HG02973 (cell line): ENCODE measurements around the gene PVR.
A peak's percentile ranks its signal among the peaks of the same experiment; 100 is the strongest.

Source experiments
- ATAC-seq: cut with Tn5 transposase; IDR thresholded peaks from one replicate; pipeline ENCODE4 v1.9.1; 2021; ENCODE audit warnings: moderate library complexity; ENCODE audit not compliant: unreplicated experiment

Gene PVR

DNA sequence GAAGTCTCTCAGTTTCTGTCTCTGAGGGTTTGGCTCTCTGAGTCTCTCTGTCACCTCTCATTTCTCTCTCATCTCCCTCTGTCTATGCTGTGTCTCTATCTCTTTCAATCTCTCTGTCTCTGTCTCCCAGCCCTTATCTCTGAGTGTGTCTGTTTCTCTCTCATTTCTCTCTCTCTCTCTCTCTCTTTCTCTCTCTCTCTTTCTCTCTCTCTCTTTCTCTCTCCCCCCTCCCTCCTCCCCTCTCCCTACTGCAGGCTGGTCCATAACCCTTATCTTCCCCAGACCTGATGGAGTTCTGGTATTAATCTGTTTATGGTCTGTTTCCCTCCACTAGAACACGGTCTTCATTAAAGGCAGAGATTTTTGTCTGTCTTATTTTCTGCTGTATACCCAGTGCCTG lies 1.3 kb upstream of the PVR start:
- no peak for ATAC-seq

DNA sequence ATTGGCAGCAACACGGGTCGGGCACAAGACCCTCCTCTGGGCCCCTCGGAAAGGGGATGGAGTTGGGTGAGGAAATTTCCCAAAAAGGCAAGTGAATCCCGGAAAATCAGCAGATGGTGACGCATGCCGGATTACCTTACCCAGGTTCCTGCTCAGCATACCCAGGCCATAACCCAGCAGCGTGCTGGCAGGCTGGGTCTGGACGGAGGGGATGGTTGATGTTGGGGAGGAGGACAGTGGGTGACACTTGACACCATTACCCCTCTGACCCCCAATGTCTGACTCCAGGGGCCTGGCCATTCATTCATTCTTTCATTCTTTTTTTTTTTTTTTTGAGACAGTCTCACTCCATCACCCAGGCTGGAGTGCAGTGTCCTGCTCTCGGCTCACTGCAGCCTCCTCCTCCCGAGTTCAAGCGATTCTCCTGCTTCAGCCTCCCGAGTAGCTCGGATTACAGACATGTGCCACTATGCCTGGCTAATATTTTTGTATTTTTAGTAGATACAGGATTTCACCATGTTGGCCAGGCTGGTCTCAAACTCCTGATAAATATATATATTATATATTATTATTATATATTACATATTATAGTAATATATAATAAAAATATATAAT lies 799 bp downstream of the PVR start:
- ATAC-seq, result no peak

GRCh38 chr19:44645407-44646048 lies 1.8 kb downstream of the PVR start:
- ATAC-seq, result no peak

GRCh38 chr19:44646049-44646416 lies 2.3 kb downstream of the PVR start:
- ATAC-seq, result no peak

DNA sequence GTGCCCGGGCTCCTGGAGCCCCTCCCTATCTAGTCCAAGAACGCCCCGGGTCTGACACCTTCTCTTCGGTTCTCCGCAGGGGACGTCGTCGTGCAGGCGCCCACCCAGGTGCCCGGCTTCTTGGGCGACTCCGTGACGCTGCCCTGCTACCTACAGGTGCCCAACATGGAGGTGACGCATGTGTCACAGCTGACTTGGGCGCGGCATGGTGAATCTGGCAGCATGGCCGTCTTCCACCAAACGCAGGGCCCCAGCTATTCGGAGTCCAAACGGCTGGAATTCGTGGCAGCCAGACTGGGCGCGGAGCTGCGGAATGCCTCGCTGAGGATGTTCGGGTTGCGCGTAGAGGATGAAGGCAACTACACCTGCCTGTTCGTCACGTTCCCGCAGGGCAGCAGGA lies 3.4 kb downstream of the PVR start:
- ATAC-seq, result no peak

DNA sequence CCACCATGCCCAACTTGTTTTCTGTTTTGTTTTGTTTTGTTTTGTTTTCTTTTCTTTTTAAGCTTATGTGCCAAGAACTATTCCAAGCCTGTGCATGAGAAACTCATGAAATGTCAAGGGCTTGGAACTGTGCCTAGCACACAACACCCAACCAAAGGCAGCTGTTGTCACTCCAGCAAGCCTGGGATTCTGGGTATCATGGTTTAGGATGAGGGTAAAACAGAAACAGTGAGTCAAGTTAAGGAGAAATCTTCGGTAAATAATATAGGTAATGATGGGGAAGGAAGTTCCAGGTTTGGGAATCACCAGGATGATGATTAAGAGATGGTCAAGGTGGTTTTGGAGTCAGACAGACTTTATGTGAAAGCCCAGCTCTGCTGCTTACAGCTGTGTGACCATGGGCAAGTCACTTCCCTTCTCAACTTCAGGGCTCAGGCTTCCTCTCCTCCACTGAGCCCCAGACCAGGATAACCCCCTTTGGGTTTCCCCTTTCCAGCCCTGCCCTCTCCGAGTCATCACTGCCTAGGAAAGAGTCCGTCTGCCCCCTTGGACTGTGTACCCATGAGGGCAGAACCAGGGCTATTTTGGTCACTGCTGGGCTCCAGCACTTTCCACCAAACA lies 5.0 kb downstream of the PVR start:
- ATAC-seq, result no peak

GRCh38 chr19:44649578-44650145 lies 6.0 kb downstream of the PVR start:
- ATAC-seq, result no peak

DNA sequence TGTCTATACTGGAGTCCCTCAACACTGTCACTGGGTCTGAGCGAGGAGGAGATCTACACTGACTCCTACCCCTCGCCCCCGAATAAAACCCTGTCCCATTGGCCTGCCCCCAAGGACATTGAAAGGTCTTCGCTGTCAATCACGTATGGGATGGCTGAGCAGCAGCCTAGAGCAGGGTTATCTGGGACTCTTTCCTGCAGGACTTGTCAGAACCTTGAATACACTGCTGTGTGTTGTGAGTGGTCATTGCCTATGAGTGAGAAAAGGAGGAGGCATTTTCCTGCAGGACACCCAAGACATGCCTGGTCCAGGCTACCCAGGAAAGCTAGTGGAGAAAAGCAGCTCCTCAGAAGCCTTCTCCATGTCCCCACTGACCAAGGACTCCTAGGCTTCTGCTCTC lies 9.6 kb downstream of the PVR start:
- no peak for ATAC-seq

DNA sequence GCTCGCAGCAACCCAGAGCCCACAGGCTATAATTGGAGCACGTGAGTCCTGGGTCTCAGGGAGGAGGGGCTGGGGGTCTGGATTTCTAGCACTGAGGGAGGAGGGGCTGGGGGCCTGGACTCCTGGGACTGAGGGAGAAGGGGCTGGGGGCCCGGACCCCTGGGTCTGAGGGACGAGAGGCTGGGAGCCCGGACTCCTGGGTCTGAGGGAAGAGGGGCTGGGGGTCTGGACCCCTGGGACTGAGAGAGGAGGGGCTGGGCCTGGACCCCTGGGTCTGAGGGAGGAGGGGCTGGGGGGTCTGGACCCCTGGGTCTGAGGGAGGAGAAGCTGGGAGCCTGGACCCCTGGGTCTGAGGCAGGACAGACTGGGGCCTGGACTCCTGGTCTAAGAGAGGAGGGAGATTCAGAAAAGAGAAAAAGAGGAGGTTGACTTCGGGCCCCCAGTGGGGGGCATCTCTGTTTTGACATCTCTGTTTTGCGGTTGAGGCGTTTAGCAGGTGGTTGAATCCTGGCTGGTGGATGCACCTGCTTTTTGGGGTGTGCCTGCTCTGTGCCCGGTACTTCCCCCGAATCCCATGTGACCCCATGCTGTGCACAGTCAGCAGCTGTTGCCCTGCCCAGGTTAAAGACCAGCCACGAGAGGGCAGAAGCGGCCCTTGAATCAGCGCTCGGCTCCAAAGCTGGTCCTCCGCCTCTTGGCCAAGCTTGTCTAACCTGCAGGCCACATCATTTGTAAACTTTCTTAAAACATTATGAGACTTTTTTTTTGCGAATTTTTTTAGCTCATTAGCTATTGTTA lies 10.5 kb downstream of the PVR start:
- ATAC-seq, result peak; percentile 83

DNA sequence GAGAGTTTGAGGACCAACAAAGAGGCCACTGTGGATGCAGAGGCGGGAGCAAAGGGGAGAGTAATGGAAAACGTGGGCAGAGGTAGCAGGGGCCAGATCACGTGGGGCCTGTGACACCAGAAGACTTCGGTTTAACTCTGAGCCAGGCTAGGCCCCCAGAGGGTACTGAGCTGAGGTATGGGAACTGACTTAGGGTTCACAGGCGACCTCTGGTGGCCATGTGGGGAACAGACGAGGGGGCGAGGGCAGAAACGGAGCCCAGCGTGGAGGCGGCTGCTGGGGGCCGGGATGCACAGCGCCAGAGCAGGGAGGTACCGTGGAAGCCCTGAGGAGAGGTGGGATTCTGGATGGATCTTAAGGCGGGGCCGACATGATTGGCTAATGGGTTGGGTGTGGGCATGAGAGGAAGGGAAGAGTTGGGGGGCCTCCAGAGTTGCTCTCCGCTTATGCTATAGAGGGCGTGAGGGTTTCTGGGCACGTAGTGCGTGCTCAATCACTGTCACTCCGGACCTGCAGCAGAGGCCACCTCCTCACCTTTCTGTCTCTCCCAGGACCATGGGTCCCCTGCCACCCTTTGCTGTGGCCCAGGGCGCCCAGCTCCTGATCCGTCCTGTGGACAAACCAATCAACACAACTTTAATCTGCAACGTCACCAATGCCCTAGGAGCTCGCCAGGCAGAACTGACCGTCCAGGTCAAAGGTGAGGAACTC lies 13.7 kb downstream of the PVR start:
- ATAC-seq, result no peak

- ATAC-seq, result no peak
Observed at GRCh38 chr19:44658069-44658733, 14.5 kb downstream of the PVR start.

DNA sequence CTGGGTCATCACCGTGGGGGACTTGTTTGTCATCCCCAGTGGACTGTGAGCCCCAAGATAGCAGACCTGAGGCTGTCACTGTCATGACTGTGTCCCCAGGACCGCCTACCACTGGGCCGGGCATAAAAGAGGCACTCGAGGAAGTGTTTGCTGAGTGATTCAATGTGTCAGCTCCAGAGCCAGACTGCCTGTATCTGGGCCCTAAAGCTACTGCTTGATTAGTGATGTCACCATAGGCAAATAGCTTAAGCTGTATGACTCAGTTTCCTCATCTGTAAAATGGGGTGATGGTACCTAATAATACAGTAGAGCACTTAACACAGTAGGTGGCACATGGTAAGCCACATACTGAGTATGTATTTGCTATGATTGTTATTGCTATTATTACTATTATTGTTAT lies 16.4 kb downstream of the PVR start:
- no peak for ATAC-seq

DNA sequence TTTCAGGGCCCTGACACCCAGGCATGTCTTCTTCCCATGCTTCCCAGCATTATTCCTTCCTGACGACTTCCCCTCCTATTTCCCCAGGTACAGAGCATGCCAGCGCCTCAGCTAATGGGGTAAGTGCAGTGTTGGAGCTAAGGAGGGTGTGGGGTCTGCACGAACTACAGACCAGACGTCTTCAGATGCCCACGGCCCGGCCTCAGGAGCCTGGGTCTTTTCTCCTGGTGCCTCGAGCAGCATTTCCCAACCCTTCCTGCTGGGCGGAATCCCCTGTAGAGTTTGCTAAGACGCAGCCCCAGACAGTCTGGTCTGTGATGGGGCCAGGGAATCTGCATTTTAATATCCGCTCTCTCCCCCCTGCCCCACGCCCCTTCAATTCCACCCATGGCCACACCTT lies 17.5 kb downstream of the PVR start:
- no peak for ATAC-seq

- ATAC-seq, result no peak
Observed at GRCh38 chr19:44661904-44662303, 18.2 kb downstream of the PVR start.

- ATAC-seq, result no peak
Observed at GRCh38 chr19:44662691-44663385, 19.1 kb downstream of the PVR start.

- no peak for ATAC-seq
Observed at GRCh38 chr19:44663996-44664395, 20.3 kb downstream of the PVR start.

GRCh38 chr19:44664976-44665375 lies 21.3 kb downstream of the PVR start:
- no peak for ATAC-seq

DNA sequence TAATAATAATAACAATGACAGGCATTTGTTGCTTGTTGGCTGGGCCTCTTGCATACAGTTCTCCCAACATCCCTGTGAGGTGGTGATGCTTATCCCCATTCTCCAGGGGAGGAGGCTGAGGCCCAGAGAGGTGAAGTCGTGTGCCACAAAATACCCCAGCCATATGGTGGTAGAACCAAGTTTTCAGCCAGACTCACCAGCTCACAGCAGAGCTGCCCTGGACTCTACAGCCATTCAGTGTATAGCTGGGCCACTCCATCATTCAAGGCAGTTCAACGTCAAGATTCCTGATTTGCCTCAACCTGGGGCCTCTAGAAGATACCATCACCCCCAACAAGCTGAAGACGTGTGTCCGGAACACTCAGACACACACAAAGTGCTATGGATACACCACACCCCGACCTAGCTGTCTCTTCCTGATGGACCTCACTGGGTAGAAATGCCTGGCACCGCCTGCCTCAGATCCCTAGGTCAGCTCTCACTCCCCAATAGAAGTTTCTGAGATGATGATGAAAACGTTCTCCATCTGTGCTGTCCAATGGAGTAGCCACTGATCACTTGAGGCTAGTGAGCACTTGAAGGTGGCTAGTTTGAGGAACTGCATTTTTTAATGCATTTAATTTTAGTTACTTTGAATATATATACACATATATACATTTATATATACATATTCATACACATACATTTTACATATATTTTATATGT lies 23.3 kb downstream of the PVR start:
- no peak for ATAC-seq
